Upper lobe of left lung (tissue), 6 donors: ENCODE results near the gene ATF6. TPM values are rescaled to one million over a fixed set of nuclear protein-coding genes. Genes with fewer than 3 reads are reported as not detected.

Experiments used
- ATAC-seq, 2 donors: fragments of 200-7000 bp; cut with Tn5 transposase; one replicate each; pipeline ENCODE4 v1.9.1; 2022; ENCODE audit warnings: mild to moderate bottlenecking in 2 of 2, moderate library complexity in 2 of 2; ENCODE audit not compliant: low FRiP score in 2 of 2
- DNase-seq, 2 donors: peaks; one replicate each; pipeline ENCODE4 v3.0.0-alpha.2; 2019 to 2020
- H3K27ac ChIP-seq, 4 donors: fragments of 200-600 bp; sonication (generic); one replicate each; pipeline ENCODE4 v1.5.1; 2016 to 2019
- H3K27me3 ChIP-seq, 4 donors: fragments of 200-600 bp; sonication (generic); one replicate each; pipeline ENCODE4 v1.5.1; 2017 to 2019
- H3K36me3 ChIP-seq, 4 donors: fragments of 200-600 bp; sonication (generic); one replicate each; pipeline ENCODE4 v1.5.1; 2016 to 2019
- H3K4me1 ChIP-seq, 4 donors: fragments of 200-600 bp; sonication (generic); one replicate each; pipeline ENCODE4 v1.5.1; 2018 to 2019
- H3K4me3 ChIP-seq, 4 donors: fragments of 200-600 bp; sonication (generic); one replicate each; pipeline ENCODE4 v1.5.1; 2017 to 2019; ENCODE audit warnings: mild to moderate bottlenecking in 2 of 4, moderate library complexity in 1 of 4
- H3K9me3 ChIP-seq, 4 donors: fragments of 200-600 bp; sonication (generic); one replicate each; pipeline ENCODE4 v1.5.1; 2018 to 2019
- EP300 ChIP-seq, 4 donors: sonication (generic); formaldehyde crosslinking; IDR thresholded peaks; one replicate each; pipeline ENCODE4 v1.5.1; 2017; ENCODE audit warnings: antibody characterized with exemption in 4 of 4, control low read depth in 2 of 4
- POLR2A ChIP-seq, 4 donors: fragments of 450-650 bp; IDR thresholded peaks; one replicate each; pipeline ENCODE4 v1.5.1; 2016 to 2017; ENCODE audit warnings: antibody characterized with exemption in 4 of 4, mild to moderate bottlenecking in 2 of 4
- POLR2AphosphoS5 ChIP-seq, 2 donors: sonication (generic); formaldehyde crosslinking; IDR thresholded peaks; one replicate each; pipeline ENCODE4 v1.5.1; 2017; ENCODE audit warnings: antibody characterized with exemption in 2 of 2
- WGBS, 2 donors: methylation state at CpG; one replicate each; pipeline ENCODE4 v1.1.5; 2017 to 2018; 5-methylcytosine and 5-hydroxymethylcytosine counted together
- total RNA-seq, 6 donors: library from RNA; depleted of rRNA in 4 of 6; stranded (reverse); fragments of >200 nt in 4 of 6; gene quantifications; one replicate each; pipeline versions ENCODE4 v1.1.0 to v1.2.1, GENCODE V29; 2016 to 2021
- TF ChIP-seq, protein P1 (sequence below), 6 experiments: fragments of 450-650 bp in 4 of 6; fragments of 200-600 bp in 2 of 6; sonication (generic) in 2 of 6; IDR thresholded peaks; one replicate each; pipeline ENCODE4 v1.5.1; 2016 to 2019; ENCODE audit warnings: antibody characterized with exemption in 6 of 6
- donor health status: DM: no; HTN: no; CAD: no; lungs with moderate emphysema.
- donor health status: DM: no; HTN: yes; CAD: no; lungs with severe emphysema.

The ATF6 gene
- total RNA-seq, 6 donors from 2014 or later, result 14.2 to 36.7 (median 27.0) TPM

DNA sequence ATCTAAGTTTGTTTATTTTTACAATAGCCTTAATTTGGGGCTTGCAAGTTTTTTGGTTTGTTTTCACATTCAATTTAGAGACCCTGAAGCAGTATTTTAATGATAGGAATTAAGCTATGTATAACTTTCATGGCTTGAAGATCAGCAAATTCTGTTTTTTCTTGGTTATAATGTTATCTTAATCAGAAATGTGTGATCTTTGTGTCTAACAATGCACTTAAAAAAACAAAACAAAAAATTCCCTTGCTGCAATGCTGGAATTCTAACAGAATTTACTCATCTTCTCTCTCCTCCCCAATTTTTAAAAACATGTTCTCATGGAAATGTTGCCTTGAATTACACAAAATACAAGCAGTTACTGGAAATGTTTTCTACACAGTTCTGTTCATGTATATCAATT lies 144.5 kb downstream of the ATF6 start:
- Histone ChIP-seq H3K4me3 (no peak overlapping the region), H3K36me3 (peaks cover 0 to 38% (median 3%) of the 10 kb centered on the region in 4 donors), H3K4me1 (no peaks in the 10 kb centered on the region), H3K9me3 (no peaks in the 10 kb centered on the region), H3K27me3 (no peaks in the 10 kb centered on the region), H3K27ac (no peak overlapping the region)
- ATAC-seq (peak in 1 of 2 donors; percentile 54), DNase-seq (no peak)
- TF ChIP-seq EP300 (IDR thresholded peaks at IDR 0.05) (no peak), POLR2AphosphoS5 (IDR thresholded peaks at IDR 0.05) (no peak), POLR2A (IDR thresholded peaks at IDR 0.05) (no peak)
- TF ChIP-seq, protein P1, sequence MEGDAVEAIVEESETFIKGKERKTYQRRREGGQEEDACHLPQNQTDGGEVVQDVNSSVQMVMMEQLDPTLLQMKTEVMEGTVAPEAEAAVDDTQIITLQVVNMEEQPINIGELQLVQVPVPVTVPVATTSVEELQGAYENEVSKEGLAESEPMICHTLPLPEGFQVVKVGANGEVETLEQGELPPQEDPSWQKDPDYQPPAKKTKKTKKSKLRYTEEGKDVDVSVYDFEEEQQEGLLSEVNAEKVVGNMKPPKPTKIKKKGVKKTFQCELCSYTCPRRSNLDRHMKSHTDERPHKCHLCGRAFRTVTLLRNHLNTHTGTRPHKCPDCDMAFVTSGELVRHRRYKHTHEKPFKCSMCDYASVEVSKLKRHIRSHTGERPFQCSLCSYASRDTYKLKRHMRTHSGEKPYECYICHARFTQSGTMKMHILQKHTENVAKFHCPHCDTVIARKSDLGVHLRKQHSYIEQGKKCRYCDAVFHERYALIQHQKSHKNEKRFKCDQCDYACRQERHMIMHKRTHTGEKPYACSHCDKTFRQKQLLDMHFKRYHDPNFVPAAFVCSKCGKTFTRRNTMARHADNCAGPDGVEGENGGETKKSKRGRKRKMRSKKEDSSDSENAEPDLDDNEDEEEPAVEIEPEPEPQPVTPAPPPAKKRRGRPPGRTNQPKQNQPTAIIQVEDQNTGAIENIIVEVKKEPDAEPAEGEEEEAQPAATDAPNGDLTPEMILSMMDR (IDR thresholded peaks at IDR 0.05), result no peak

DNA sequence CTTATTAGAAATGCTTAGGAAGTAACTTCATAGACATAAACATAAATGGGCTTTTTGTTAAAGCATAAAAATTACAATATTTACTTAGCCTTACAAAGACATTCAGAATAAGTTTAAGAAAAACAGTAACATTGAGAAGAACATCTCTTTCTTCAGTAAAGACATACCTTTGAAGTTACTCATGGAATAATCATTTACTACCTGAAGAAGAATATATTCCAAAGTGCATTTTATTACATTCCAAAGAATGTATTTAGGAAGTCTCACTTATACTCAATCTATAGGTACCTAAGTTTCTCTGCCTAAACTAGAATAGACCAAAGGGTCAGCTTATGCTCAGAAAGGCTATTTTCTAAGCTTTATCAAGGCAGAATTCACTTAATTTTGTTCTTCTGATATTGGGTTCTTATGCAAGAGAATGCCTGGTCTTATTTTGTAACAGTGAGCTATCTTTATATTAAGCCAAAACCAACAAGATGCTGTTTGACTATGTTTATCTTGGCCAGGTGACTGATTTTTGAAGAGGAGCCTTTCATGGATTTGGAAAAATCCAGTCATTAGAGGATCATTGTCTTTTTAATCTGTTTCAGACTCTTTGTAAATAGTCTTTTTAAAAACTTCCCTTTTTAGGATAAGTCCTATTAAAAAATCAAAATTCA lies 147.5 kb downstream of the ATF6 start:
- Histone ChIP-seq H3K9me3 (no peaks in the 10 kb centered on the region), H3K4me3 (no peak overlapping the region), H3K27me3 (no peaks in the 10 kb centered on the region), H3K36me3 (peaks cover 0 to 40% (median 5%) of the 10 kb centered on the region in 4 donors), H3K4me1 (no peaks in the 10 kb centered on the region), H3K27ac (no peak overlapping the region)
- no peak for ATAC-seq
- DNase-seq, result no peak
- no peak for TF ChIP-seq EP300 (IDR thresholded peaks at IDR 0.05)
- no peak for TF ChIP-seq POLR2AphosphoS5 (IDR thresholded peaks at IDR 0.05)
- no peak for TF ChIP-seq POLR2A (IDR thresholded peaks at IDR 0.05)
- TF ChIP-seq, protein P1 (IDR thresholded peaks at IDR 0.05), result no peak

DNA sequence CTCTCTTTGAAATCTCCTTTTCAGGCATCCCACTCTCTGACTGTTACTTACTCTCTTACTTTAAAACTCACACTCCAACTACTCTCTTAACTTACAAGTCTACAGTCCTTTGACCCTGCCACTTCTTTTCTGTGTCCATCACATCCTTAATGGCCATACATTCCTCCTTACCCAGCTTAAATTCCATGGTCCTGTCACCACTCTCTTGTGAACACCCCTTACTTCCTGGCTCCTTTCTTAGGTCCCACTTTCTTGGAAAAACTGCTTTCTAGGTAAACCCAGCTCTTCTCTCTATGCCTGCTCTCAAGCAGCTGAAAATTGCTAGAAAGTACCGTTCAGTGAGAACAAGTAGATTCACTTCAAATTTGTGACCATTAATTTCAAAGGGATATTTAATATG lies 148.5 kb downstream of the ATF6 start:
- Histone ChIP-seq H3K4me1 (no peaks in the 10 kb centered on the region), H3K27ac (no peak overlapping the region), H3K4me3 (no peak overlapping the region), H3K9me3 (no peaks in the 10 kb centered on the region), H3K36me3 (peaks cover 0 to 40% (median 5%) of the 10 kb centered on the region in 4 donors), H3K27me3 (no peaks in the 10 kb centered on the region)
- TF ChIP-seq, protein P1 (IDR thresholded peaks at IDR 0.05), result no peak
- TF ChIP-seq POLR2A (IDR thresholded peaks at IDR 0.05), result no peak
- no peak for TF ChIP-seq POLR2AphosphoS5 (IDR thresholded peaks at IDR 0.05)
- TF ChIP-seq EP300 (IDR thresholded peaks at IDR 0.05), result no peak
- no peak for DNase-seq
- ATAC-seq, result no peak
- 97 to 100% methylated on average over 1 of the region's 1 CpG for WGBS, 2 donors

DNA sequence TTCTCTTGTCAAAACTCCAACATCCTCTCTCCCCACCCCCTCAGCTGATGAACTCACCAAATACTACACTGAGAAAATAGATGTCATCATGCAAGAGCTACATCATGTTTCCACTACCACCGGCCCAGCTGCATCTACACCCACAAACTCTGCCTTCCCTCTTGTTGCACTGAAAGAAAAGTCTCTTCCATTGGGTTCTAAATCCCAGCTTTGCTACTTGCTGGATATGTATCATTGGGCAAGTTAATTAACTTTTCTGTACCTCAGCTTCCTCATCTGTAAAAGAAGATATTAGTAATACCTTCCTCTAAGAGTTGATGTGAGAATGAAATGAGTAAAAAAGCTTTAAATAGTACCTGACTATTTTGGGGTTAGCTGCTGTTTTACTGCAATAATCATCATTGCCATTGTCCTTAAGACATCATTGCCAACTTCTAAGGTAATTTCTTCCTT lies 149.0 kb downstream of the ATF6 start:
- no peak for ATAC-seq
- no peaks in the 10 kb centered on the region for H3K9me3 ChIP-seq
- H3K27me3 ChIP-seq, result no peaks in the 10 kb centered on the region
- 84 to 88% methylated on average over 1 of the region's 1 CpG for WGBS, 2 donors
- no peaks in the 10 kb centered on the region for H3K4me1 ChIP-seq
- peaks cover 0 to 40% (median 5%) of the 10 kb centered on the region in 4 donors for H3K36me3 ChIP-seq
- DNase-seq, result no peak
- H3K27ac ChIP-seq, result no peak overlapping the region
- TF ChIP-seq POLR2A (IDR thresholded peaks at IDR 0.05) (no peak), POLR2AphosphoS5 (IDR thresholded peaks at IDR 0.05) (no peak), EP300 (IDR thresholded peaks at IDR 0.05) (no peak)
- TF ChIP-seq, protein P1 (IDR thresholded peaks at IDR 0.05), result no peak
- no peak overlapping the region for H3K4me3 ChIP-seq

DNA sequence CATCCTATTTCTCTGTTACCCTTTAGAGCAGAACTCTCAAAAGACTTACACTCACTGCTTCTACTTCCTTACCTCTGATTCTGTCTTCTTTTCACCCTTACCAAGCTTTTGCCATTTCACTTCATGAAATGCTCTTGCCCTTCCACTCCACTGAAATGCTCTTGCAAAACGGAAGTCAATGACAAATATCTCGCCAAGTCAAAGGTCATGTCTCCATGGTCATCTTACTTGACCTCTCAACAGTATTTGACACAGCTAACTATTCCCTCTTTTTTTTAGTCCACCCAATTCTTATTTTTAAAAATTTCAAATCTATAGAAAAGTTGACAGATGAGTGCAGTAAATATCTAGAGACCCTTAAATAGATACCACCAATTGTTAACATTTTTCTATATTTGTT lies 149.9 kb downstream of the ATF6 start:
- no peaks in the 10 kb centered on the region for H3K4me1 ChIP-seq
- no peaks in the 10 kb centered on the region for H3K9me3 ChIP-seq
- no peak overlapping the region for H3K4me3 ChIP-seq
- H3K36me3 ChIP-seq, result peaks cover 0 to 40% (median 5%) of the 10 kb centered on the region in 4 donors
- 84 to 90% methylated on average over 2 of the region's 2 CpGs for WGBS, 2 donors
- TF ChIP-seq, protein P1 (IDR thresholded peaks at IDR 0.05), result no peak
- TF ChIP-seq EP300 (IDR thresholded peaks at IDR 0.05), result no peak
- no peak for DNase-seq
- H3K27ac ChIP-seq, result no peak overlapping the region
- H3K27me3 ChIP-seq, result no peaks in the 10 kb centered on the region
- ATAC-seq, result no peak
